NCI-H82 treated with DMSO at 0.1 percent for 48 hours (cell line): ENCODE results near the gene SLX4IP.
A peak's percentile ranks its signal among the peaks of the same experiment; 100 is the strongest.

Experiments used
- DNase-seq: peaks from one replicate; lab custom pipeline; 2025; ENCODE audit not compliant: unreplicated experiment; lab: John Stamatoyannopoulos, UW

The SLX4IP gene

DNA sequence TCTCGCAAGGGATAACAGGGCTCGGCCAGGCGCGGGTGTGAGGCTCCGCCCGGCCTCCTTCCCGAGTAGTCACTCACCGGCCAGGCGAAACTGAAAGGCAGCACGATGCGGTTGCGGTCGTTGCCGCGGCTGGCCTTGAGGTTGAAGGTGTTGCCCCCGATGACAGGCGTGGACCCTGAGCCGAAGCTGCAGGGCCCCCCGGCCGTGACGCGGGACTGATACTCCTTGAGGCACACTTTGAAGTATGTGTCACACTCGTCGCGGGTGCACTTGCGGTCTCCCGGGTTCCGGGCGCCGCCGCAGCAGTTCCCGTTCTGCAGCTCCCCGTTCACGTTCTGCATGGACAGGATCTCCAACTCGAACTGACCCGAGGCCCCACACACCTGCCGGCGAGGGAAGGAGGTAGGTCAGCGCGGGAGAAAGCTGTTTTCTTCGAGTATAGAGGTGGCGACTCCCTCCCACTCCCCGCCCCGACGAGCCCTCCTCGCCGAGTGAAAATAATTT is 237.6 kb downstream of the SLX4IP start:
- peak; percentile 29 for DNase-seq

DNA sequence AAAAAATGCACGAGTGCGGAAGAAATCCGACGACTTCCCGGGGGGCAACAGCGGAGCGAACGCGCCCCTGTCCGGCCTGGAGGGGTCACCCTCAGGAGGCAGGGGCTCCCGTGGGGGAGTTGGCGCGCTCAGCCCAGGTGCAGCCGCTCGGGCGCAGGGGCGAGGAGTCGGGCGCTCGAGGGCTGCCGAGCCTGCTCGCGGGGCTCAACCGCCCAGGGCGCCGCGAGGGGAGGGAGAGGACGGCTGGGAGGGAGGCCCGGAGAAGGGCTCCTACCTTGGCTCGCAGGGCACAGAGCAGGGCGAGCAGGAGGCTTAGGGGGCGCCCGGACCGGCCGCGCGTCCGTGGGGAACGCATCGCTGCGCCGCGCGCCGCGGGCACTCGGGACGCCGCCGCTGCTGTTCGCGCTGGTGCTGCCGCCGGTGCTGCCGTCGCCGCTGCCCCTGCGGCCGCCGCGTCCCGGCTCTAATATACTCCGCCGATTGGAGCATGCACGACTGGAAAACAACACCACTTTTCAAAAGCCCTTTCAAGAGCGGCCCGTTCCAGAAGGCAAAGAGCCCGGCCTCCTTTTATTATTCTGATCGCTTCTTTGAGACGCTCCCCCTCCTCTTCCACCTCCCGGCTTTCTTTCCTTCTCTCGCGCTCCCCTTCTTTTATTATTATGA is 238.2 kb downstream of the SLX4IP start:
- DNase-seq, result no peak

DNA sequence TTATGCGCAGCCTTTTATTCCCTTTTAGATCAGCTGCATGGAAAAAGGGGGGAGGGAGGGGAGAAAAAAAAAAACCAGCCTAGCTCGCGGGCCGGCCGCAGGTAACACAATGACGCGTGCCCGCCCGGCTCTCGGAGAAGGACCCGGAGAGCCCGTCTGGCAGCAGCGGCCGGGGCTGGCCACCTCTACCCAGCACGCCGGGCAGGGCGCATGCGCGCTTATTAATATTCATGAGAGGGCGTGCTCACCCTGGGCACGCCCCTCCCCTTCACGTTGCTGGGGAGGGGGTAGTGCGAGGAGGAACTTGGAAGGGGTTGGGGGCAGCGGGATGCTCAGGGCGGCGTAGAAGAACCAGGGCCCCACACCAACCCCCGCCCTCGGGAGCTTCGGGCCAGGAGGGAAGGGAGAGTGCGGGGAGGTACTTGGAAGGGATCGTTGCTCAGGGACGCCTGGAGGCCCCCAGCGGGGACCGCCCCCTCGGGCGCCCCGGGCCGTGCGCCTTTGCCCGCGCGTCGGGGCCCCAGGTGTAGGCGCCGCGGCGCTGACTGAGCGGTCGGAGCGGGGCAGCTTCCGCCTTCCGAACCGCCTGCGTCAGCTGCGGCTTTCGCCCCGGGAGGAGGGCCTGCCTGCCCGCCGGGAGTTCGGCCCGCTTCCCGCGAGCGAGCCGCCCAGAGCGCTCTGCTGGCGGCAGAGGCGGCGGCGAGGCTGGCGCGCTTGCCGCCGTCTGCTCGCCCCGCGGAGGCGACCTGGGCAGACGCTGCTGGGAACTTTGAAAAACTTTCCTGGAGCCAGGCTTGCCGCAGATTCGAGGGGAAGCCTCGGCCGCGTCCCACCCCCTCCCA is 239.0 kb downstream of the SLX4IP start, which contains the start of gene JAG1:
TSS of gene JAG1 (minus strand) at position 158 of the 842 bp plus-strand sequence. CDS start 469 bp downstream, outside the sequence.
- peak; percentile 70 for DNase-seq

DNA sequence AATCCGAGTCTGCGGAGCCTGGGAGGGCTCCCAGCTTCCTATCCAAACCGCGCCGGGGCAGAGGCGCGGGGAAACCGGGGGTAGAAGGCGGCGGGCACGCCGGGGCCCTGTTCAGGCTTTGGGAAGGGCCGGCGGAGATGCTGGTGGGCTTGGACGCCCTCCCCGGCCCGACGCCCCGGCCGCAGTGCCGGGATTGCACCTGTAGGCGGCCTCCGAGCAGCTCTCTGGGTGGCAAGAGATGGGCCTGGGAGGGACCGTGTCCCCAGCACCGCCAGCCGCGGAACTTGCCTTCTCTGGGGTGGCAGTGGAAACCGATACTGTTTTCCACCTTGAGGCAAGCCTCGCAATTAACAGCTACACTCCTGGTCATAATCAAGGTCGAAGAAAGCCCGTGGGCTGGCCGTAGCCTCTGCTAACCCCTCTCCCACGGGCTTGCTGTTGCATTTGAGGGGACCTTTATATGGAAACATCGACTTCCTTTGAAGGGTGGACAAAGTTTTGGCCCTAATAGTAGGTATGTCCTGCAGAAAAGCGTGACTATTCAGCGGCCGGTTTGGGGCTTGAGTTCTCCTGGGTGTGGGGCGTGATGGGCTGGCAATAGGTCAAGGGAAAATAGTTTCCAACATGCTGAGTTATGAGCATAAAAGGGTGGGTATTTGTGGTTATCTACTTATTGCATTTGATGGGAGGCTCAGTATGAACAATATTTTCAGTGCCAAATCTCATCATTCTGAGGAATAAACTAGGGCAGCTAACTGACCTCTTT is 239.8 kb downstream of the SLX4IP start:
- peak; percentile 16 for DNase-seq

DNA sequence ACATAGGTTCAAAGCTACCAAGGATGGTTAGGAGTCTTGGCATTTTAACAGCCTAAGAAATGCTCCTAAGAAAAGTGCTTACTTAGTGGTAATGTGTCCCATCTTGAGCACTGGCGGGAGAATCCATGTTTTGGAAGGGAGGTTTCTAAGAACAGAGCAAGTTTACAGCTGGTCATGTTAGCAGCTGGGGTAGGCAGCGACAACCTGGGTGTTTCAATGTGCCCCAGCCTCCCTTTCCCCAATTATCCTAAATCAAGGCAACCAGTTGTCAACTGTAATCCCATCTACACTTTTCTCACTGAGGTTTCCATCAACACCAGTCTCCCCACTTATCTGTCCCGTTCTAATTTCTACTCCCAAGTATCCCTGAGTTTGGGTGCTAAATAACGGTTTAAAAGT is 240.3 kb downstream of the SLX4IP start:
- DNase-seq, result no peak

DNA sequence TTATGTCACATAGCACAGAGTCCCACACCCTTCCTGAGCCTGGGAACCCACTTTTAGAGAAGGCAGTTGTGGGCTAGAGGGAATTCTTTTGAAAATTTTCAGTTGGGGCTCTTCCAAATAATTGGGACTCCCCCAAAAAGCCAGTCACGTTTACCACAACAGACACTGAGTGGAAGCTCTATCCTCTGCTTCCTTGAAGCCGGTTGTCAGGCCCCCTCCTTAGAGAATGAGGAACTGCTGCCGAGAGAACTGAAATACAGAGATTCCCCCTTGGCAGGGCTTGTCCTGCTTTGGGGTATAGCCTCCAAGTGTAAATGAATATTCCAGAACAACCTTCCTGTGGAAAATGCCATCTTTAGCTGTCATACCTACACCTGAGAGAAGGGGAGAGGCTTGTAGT is 241.4 kb downstream of the SLX4IP start:
- no peak for DNase-seq
